Suppressor macrophage treated with lipopolysaccharide for 4 hours (primary cell): ENCODE measurements around the gene TRAF3IP3.
"Not testable (repeated sequence)": the region's sequence is repeated elsewhere in the genome, so short reads cannot be mapped to it uniquely, and the experiment has no call there.

ENCODE experiments used
- DNase-seq: peaks from one replicate; pipeline ENCODE4 v3.0.0-alpha.2; 2020

The TRAF3IP3 gene

DNA sequence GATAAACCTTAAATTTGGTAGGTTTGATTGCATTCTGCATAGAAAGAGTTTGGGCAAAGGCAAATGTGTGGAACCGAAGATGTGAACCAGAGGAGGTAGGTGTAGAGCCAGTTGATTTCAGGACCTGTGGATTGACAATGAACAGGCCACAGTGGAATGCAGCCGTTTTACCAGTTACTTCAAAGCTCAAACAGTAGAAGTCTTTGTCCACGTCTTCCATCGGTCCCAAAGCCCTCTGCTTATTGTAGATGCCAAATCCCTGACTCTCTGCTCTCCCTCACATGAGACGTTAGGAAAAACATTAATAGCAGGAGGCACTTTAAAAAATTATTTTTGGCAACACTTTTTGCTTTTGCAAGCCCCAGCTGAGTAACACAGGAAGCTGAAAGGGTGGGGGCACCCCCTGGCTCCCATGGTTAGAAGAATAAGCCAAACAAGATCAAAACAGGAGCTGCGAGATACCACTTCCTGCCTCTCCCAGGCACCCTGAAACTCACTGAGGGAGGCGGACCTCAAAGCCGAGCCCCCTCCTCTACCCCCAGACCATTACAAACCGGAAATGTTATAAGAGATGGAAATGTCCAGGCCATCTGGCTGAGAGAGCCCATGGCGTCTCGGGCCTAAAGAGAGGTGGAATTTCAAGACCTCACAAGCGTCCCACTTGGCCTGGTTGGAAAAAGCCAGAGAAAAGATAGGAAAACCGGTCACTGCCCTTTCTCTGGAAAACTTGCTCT is 13.5 kb downstream of the TRAF3IP3 start:
- peak; percentile 83 for DNase-seq

DNA sequence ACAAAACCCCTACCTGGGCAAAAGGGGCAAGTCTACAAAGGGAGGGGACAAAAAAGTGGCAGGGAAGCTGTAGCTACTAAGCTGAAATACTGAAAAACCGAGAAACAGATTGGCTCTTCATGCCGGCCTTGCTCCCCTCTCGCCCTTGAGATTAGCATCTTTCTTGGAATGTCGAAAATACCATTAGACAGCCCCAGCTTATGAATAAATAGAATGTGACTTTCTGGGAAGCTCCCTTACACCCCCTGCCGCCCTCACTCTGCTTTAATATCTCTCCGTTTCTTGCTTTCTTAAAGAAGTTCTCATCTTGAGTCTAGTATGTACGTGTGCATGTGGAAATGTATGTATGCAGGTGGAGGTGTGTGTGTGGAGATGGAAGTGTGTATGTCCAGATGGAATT is 14.1 kb downstream of the TRAF3IP3 start:
- DNase-seq: no peak

DNA sequence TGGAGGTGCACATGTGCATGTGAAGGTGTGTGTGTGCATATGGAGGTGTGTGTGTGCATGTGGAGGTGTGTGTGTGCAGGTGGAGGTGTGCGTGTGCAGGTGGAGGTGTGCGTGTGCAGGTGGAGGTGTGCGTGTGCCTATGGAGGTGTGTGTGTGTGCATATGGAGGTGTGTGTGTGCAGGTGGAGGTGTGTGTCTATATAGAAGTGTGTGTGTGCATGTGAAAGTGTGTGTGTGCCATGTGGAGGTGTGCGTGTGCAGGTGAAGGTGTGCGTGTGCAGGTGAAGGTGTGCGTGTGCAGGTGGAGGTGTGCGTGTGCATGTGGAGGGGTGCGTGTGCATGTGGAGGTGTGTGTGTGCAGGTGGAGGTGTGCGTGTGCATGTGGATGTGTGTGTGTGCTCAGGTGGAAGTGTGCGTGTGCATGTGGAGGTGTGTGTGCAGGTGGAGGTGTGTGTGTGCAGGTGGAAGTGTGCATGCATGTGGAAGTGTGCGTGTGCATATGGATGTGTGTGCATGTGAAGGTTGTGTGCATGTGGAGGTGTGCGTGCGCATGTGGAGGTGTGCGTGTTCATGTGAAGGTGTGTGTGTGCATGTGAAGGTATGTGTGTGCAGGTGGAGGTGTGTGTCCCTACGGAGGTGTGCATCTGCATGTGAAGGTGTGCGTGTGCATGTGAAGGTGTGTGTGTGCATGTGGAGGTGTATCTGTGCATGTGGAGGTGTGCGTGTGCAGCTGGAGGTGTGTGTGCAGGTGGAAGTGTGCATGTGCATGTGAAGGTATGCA is 15.0 kb downstream of the TRAF3IP3 start:
- no peak for DNase-seq

DNA sequence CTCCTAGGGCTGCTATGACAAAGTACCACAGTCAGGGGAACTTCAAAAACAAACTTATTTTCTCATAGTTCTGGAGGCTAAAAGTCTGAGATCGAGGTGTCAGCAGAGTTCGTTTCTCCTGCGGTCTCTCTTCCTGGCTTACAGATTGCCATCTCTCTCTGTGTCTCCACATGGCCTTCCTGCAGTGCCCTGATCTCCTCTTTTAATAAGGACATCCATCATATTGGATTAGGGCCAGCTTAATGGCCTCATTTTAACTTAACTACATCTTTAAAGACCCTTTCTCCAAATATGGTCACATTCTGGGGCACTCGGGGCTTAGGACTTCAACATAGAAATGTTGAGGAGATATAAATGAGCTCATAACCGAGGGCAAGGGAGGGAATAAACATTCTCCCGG is 16.3 kb downstream of the TRAF3IP3 start:
- DNase-seq: no peak

DNA sequence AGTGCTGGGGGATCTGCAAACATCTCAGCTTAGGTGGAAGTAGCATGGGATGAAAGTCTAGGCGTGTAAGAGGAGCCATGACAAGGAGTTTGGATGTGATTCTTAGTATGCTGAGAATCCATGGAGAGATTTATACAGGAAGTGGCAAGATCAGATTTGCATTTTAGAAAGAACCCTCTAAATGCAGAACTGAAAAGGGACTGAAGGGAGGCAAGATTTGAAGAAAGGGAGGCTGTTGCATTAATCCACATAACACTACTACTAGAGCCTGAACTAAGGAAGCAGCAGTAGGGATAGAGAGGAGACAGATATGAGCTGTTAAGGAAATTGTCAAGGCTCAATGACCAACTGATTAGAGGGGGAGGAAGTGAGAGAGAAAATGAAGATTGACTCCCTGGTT is 18.7 kb downstream of the TRAF3IP3 start:
- DNase-seq: no peak

DNA sequence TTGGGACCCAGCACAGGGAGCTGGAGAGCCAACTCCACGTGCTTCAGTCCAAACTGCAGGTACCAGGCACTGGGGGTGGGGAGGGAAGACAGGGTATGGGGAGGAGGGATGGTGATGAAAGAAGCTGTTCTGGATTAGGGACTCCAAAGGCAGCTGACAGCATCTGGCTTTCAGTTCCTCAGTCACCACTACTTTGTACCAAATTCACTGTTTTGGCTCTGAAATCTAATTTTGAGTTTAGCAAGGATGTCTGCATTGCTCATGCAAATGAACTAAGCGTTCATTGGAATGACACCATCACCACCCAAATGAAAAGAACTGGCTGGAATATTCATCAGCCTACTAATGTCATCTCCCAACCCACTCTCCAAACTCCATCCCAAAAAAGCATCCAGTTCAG is 19.8 kb downstream of the TRAF3IP3 start:
- no peak for DNase-seq

DNA sequence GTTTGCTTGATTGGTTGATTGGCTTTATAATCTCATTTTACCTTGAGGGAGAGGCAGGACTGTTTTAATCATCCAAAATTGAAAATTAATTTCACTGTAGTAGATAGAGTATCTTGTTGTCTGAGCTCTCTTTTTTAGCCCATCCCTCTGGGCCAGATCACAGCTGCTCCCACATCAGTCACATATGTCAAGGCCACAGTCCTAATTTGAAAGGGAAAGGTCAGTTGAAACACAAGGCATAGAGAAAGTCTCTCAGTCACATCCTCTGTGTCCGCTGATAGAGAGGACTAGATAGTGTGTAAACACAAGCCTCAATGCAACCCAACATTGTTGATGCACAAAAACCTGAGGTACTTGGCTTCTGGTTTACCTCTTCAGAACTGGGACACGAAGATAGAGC is 21.7 kb downstream of the TRAF3IP3 start:
- no peak for DNase-seq

DNA sequence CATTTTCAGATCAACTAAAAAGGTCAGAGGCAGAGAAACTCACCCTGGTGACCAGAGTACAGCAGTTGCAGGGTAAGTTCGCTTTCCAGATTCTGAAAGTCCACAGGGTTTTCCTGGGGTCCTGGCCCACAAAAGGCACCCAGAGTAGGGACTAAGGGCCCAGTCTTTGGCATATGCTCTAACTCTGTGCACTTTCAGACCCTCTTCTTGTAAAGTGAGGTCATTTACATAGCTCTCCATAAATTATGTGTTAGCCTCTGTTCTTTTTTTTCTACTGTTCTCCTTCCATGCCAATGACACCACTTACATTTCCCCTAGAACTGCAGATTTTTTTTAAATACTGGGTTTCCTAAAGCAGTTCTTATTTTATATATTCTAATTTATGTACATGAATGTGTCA is 22.2 kb downstream of the TRAF3IP3 start:
- no peak for DNase-seq

DNA sequence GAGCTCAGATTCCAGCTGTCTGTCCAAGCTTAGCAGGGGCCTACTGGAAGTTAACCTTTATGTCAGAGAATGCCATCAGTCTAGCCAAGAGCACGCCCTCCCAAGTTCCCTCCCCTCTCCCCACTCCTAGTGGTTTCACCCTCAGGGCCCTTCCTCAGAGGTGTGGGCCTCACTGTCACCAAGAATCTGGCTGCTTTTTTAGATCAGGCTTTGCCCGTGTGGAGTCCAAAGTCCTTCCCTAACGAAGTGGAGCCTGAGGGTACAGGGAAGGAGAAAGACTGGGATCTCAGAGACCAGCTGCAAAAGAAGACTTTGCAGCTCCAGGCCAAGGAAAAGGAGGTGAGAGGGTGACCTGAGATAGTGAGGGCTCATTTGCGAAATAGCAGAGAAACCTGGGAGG is 24.4 kb downstream of the TRAF3IP3 start:
- DNase-seq: no peak

DNA sequence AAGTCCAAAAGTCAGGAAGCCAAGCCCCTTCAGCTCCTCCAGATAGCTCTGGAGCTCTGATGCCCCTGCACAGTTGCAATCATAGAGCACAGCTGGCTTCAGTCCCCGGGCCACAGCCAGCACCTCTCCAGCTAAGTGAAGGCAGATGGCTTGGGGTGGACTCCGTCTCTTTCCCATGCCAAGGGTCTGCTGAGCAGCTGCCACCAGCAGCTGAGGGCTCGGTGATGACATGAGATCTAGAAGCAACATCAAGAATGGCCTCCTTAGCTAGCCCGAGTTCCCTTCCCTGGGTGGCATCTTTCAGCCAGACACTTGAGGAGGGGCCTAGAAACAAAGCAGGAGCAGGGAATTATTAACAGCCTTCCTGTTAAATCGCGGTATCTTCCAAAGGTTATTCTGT is 27.5 kb downstream of the TRAF3IP3 start:
- DNase-seq: no peak

DNA sequence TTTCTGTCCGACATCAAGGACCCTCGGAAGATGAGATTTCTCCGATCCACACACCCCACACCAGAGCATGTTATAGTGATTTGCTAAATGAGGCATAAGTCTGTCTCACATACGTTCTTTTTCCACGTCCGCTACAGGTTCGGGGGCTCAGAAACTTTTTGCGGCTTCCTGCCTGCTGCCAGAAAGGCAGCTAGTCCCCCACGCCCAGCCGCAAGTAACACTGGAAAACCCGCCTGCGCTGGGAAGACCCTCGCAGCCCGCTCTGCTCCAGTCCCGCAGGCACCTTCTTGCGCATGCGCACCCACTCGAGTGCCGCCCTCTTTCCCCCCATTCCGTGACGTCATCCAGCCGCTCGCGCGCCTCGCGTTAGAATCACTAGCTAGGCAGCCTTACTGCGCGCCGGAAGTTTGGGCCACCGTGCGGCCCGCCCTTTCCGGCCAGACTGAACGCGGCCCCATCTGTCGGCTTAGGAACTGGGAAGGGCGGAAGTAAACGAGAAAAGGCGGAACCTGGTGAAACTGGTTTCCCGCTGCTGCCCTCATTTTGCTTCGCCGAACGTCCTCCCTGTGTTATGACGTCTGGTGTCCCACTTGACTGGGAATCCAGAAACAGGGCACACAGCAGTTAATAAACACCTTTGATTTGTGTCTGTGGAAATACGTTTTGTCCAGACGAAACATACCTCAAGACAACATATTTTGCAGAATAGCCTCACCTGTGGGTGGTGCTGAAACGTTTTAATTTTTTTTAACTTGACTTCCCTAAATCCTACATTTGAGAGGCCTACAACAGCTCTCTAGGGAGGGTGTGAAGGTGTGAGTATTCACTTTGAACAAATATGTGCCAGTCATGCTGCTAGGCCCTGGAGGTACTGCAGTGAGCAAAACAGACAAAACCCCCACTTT is 28.7 kb downstream of the TRAF3IP3 start, which contains the start of gene C1orf74:
TSS of gene C1orf74 (minus strand) at position 295 of the 905 bp plus-strand sequence. CDS start 925 bp downstream, outside the sequence.
- peak; percentile 100 for DNase-seq

DNA sequence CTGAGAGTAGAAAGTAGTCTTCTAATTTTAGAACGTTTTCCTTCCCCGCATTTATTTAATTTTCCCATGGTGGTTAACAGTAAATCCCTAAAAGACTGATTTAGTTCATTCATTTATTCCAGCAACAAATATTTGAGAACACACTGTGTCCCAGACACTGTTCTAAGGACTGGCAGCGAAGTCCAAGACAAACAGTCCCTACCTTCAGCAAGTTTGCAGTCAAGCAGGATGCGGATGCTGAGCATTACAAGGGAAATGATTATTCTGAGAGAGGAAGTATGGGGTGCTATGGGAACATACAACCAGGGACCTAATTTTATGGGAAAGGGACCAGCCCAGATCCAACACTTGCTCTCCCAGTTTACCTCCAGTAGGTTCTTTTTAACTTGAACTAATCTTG is 29.7 kb downstream of the TRAF3IP3 start:
- DNase-seq: no peak

DNA sequence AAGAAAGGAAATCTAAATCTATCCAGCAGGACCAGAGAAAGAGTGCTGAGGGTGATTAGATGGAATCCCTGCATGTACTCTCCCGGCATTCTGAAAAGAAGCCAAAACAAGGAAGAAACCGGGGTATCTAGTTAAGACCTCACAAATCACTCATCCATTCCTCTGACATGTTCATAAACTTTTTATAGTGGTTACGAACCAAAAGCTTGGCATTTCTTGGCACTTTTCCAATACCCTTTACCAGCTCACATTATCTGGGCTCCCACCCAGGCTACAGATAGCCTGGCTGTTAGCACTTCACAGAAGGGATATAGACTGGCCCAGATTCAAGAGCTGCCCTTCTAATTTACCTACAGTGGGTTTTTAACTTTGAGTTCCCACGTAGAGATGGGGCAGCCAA is 30.3 kb downstream of the TRAF3IP3 start:
- no peak for DNase-seq

DNA sequence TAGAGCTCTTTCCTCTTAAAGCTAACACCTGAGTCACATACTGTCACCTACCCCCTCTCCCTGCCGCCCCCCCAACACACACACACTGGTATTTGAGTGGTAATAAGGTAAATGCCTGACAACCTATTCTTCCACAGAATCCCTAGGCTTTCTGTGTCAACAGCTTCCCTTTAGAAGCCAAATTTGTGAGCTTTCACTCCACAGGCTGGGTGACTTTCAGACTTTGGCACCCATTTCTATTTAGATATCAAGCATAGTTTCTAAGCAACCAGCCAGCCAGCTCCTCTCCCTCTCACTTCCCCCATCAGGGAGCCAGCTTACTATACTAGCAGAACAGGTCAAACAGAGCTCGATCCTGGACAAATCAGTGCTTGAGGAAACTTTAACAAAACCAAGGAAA is 31.7 kb downstream of the TRAF3IP3 start:
- no peak for DNase-seq

DNA sequence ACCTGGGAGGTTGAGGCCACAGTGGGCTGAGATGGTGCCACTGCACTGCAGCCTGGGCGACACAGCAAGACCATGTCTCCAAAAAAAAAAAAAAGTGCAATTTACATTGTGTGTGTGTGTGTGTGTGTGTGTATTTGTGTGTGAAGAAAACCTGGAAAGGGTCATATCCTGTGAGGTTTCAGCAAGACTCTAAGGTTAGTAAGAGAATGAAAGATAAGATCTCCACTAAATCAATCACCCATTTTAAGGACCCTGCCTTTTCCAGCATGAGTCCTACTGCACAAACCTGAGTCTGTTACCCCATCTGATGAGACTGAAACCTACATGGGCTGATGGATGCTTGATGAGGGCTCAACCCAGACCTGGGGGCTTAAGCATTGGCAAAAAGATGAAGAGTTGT is 33.4 kb downstream of the TRAF3IP3 start:
- DNase-seq: no peak

DNA sequence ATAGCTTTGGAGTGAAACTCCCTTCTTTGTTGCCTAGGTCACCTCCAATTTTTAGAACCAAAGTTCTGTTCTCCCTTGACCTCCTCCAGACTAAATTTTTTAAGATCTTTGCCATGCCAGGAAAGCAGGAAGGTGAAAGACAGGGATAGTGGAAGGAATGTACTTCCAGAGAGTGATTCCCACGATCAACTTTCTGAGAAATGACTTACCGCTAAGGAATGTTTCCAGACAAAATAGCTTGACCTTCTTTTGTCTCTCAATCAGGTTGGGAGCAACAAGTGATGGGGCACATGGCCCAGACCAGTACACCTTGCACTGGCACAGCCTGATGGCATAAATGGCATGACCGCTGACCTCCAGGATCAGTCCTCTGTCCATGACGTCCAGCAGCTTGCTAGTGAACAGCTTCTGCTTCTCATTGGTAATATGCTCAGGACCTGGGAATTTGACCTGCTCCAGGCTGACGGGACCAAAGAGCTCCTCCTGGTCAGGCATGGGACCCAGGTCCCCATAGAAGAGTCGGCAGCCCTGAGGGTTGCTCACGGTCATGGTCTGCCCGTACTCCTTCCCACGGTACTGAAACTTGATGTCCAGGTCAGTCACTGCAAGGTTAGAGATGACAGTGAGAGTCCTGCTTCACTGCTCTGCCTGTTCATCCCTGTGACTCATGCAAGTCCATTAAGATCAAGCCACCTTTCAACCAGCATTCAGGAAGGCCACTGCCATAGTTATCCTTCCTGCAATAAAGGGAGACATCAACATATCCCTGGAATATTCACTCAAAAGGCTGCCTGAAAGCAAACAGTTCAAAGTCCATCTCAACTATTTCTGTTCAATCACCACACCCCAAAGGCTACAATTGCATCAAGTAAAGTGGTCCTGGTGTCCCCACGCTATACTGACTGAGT is 34.7 kb downstream of the TRAF3IP3 start:
- no peak for DNase-seq

DNA sequence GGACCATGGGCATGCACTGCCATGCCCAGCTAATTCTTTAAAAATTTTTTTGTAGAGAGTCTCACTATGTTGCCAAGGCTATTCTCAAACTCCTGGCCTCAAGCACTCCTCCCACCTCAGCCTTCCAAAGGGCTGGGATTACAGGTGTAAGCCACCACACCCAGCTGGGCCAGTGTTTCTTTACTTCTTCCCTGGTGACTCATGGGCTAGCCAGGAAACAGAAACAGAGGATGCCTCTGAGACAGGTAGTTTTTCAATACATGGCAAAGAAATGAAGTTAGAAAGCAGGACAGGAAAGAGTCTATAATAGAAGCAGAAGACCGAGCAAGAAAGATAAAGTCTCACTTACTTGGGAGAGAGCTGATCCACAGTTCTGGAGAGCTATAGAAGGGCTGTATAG is 36.1 kb downstream of the TRAF3IP3 start:
- DNase-seq: no peak

DNA sequence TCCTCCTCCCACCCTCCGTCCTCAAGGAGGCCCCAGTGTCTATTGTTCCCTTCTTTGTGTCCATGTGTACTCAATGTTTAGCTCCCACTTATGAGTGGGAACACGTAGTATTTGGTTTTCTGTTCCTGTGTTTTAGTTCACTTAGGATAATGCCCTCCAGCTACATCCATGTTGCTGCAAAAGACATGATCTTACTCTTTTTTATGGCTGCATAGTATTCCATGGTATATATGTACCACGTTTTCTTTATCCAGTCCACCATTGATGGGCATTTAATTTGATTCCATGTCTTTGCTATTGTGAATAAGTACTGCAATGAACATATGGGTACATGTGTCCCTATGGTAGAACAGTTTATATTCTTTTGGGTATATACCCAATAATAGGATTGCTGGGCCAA is 37.9 kb downstream of the TRAF3IP3 start:
- not testable (repeated sequence) for DNase-seq

DNA sequence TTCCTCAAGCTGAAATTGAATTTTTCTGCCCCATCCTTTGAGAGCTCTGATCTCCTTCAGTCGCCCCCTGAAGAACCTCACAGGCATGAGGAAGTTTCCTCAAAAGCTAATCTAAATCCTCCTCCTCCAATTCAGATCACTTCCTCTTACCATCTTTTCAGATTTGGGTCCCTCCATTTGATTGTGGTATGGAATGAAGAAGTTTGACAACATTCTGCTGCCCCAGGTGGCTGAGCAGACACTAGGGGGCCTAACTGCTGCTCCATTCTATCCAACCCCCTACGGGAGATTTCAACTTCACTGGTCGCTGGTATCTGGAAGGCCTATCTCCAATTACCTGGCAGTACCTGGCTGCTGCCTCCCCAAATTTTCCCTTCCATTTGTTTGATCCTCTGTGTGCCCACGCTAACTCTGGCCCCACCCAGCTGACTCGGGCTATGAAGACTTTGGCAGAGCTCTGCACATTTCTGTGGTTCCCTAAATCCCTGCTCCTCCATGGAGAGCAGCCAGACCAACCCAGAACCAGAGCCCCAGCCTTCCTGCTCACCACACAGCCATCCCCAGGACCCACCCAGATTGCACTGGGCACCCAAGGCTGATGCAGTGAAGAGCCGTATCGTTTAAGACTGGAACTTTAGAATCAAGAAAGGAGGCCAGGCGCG is 42.3 kb downstream of the TRAF3IP3 start:
- DNase-seq: no peak

DNA sequence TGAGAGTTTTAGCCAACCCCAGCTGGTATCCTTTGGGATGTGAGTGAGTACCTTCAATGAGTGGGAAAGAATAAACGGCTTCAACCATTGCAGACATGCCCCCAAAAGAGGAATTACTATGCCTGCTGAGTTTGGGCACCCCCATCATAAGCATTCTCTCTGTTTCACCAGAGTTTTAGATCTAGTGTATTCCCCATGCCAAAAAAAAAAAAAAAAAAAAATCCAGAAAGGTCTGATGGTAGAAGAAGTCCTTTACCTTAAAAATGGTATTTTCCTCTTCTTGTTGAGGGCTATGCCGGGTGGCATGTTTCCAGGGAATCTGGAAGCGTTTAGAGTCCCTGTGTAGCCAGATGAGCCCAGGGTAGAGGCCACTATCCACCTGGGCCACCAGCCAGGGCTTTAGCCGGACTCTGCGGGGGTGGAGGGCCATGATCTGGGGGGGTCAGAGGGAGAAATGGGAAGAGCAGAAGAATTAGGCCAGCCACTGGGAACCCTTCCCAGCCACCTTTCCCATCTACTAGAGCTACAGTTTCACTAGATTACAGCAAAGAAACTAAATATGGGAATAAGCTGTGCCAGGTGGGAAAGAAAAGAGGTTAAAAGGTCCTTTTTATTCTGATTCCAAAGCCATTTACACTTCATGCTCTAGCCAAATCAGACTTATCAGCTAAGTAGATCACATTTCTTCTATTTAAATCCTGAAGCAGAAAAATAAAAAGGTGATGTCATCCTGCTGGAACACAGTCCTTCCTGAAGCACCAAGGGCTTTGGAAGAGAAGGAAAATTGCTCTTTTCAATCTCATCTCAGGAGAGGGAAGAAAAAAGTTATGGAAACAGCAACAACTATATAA is 45.4 kb downstream of the TRAF3IP3 start:
- DNase-seq: no peak
